Ishikawa (cell line): ENCODE data around the gene BTBD16.

Experiments used
- CEBPB ChIP-seq: IDR thresholded peaks from 2 replicates; pipeline ENCODE4 v1.6.1; 2012
- CREB1 ChIP-seq: IDR thresholded peaks from 2 replicates; pipeline ENCODE4 v1.6.1; 2012; ENCODE audit warnings: low read depth
- EGR1 ChIP-seq: IDR thresholded peaks from 2 replicates; pipeline ENCODE4 v1.6.1; 2012
- EP300 ChIP-seq: IDR thresholded peaks from 2 replicates; pipeline ENCODE4 v1.6.1; 2012; ENCODE audit warnings: borderline replicate concordance
- FOXM1 ChIP-seq: IDR thresholded peaks from 2 replicates; pipeline ENCODE4 v1.6.1; 2012; ENCODE audit warnings: low read depth, borderline replicate concordance
- NFIC ChIP-seq: IDR thresholded peaks from 2 replicates; pipeline ENCODE4 v1.6.1; 2012
- RAD21 ChIP-seq: IDR thresholded peaks from 2 replicates; pipeline ENCODE4 v1.6.1; 2012; ENCODE audit warnings: low read depth
- TAF1 ChIP-seq: IDR thresholded peaks from 2 replicates; pipeline ENCODE4 v1.6.1; 2012; ENCODE audit warnings: low read depth, mild to moderate bottlenecking
- TCF12 ChIP-seq: IDR thresholded peaks from 2 replicates; pipeline ENCODE4 v1.6.1; 2012; ENCODE audit warnings: low read depth
- TEAD4 ChIP-seq: IDR thresholded peaks from 2 replicates; pipeline ENCODE4 v1.6.1; 2012
- YY1 ChIP-seq: IDR thresholded peaks from 2 replicates; pipeline ENCODE4 v1.6.1; 2012; ENCODE audit warnings: low read depth
- ZBTB7A ChIP-seq: IDR thresholded peaks from 2 replicates; pipeline ENCODE4 v1.6.1; 2012; ENCODE audit warnings: low read depth
- TF ChIP-seq, protein P1 (sequence below): IDR thresholded peaks from 2 replicates; pipeline ENCODE4 v1.6.1; 2012; ENCODE audit warnings: low read depth, mild to moderate bottlenecking
- TF ChIP-seq, protein P2 (sequence below): IDR thresholded peaks from 2 replicates; pipeline ENCODE4 v1.6.1; 2012
- TF ChIP-seq, protein P3 (sequence below): IDR thresholded peaks from 2 replicates; pipeline ENCODE4 v1.6.1; 2012

The BTBD16 gene

DNA sequence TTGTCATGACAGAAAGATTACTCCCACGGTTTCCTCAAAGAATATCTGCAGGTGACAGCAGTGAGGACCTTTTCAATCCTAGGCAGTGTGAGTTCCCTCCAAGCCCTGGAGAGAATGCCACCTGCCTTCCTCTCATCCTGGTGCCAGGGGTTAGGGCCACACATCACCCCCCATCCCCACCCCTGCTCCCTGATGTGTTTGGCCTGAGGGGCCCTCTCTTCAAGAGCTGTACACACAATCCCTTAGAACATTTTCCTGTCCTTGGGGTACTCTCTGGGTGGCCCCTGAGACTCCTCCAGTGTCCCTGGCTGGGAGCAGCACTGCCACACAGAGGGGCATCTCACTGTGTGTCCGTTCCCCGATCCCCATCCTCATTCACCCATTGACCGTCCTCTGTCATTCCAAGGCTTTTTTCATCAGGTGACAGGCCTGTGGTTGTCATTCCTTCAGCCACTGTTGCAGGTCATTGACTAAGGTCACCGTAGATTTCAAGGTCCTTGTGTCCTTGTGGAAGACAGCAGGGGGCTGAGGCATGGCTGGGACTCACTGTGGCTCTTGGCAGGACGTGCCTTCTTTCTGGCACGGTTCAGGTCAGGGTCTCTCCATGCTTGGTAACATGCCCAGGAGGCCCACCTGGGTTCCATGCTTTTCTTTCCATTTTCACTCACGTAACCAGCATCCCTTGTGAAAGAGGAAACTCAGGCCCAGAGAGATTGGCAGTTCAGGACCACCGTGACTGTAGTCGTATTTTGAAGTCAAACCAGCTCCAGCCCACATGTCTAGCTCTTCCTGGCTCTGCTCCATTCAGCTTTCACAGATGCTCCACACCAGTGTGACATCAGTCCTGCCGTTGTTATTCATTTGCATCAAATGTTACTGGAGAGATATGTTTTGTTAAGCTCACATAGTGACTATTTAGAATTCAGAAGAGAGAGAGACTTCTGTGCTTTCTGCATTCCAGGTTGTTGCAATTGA, 26.8 kb upstream of the BTBD16 start:
- TF ChIP-seq TCF12 = no peak
- TF ChIP-seq CREB1 = no peak
- TF ChIP-seq EP300 = no peak
- TF ChIP-seq ZBTB7A = no peak
- no peak for TF ChIP-seq NFIC
- TF ChIP-seq YY1 = no peak

DNA sequence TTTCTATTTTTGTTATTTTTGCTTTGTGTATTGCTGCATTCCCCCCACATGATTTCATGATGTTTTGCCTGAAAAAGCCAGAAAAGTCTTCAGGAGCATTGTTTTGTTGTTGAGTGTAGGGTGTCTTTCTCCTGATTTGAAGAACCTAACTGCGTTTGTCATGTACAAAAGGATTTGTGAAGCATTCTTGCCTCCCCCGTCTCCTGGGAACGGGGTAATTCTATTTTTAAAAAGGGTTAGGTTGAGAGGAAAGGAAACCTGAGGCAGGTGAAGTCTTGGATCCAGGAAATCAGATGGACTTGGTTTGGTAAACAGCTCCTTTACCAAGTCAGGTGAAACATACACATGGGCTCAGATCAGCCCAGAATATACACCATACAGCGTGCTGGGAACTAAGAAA, 26.0 kb upstream of the BTBD16 start:
- TF ChIP-seq YY1 (no peak), ZBTB7A (no peak), NFIC (no peak), TAF1 (no peak), FOXM1 (no peak), EP300 (no peak), CEBPB (no peak), EGR1 (no peak), TEAD4 (no peak), CREB1 (no peak), RAD21 (no peak)
- TF ChIP-seq, protein P1, sequence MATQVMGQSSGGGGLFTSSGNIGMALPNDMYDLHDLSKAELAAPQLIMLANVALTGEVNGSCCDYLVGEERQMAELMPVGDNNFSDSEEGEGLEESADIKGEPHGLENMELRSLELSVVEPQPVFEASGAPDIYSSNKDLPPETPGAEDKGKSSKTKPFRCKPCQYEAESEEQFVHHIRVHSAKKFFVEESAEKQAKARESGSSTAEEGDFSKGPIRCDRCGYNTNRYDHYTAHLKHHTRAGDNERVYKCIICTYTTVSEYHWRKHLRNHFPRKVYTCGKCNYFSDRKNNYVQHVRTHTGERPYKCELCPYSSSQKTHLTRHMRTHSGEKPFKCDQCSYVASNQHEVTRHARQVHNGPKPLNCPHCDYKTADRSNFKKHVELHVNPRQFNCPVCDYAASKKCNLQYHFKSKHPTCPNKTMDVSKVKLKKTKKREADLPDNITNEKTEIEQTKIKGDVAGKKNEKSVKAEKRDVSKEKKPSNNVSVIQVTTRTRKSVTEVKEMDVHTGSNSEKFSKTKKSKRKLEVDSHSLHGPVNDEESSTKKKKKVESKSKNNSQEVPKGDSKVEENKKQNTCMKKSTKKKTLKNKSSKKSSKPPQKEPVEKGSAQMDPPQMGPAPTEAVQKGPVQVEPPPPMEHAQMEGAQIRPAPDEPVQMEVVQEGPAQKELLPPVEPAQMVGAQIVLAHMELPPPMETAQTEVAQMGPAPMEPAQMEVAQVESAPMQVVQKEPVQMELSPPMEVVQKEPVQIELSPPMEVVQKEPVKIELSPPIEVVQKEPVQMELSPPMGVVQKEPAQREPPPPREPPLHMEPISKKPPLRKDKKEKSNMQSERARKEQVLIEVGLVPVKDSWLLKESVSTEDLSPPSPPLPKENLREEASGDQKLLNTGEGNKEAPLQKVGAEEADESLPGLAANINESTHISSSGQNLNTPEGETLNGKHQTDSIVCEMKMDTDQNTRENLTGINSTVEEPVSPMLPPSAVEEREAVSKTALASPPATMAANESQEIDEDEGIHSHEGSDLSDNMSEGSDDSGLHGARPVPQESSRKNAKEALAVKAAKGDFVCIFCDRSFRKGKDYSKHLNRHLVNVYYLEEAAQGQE = no peak
- TF ChIP-seq, protein P2, sequence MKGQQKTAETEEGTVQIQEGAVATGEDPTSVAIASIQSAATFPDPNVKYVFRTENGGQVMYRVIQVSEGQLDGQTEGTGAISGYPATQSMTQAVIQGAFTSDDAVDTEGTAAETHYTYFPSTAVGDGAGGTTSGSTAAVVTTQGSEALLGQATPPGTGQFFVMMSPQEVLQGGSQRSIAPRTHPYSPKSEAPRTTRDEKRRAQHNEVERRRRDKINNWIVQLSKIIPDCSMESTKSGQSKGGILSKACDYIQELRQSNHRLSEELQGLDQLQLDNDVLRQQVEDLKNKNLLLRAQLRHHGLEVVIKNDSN = no peak
- TF ChIP-seq, protein P3, sequence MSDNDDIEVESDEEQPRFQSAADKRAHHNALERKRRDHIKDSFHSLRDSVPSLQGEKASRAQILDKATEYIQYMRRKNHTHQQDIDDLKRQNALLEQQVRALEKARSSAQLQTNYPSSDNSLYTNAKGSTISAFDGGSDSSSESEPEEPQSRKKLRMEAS = no peak

DNA sequence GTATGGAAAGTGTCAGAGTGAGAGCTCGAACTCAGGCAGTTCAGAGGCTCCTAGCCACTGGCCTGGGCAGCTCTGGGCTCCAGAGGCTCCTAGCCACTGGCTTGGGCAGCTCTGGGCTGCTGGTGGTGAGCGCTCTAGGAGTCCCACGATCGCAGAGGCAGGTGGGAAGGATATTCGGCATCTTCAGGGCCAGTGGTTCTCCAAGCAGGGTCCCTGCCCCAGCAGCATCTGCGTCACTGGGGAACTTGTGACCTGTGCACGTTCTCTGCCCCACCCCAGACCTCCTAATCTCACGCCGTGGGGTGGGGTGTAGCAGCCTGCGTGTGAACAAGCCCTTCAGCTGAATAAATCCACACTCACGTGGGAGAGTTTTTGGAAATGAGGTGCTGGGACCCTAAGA, 25.2 kb upstream of the BTBD16 start:
- TF ChIP-seq RAD21 (no peak), YY1 (no peak), CREB1 (no peak), NFIC (no peak), EGR1 (no peak), TCF12 (no peak), CEBPB (no peak), TEAD4 (no peak), FOXM1 (no peak), EP300 (no peak), ZBTB7A (no peak), TAF1 (no peak)
- TF ChIP-seq, protein P1 = no peak
- TF ChIP-seq, protein P2 = no peak
- TF ChIP-seq, protein P3 = no peak

DNA sequence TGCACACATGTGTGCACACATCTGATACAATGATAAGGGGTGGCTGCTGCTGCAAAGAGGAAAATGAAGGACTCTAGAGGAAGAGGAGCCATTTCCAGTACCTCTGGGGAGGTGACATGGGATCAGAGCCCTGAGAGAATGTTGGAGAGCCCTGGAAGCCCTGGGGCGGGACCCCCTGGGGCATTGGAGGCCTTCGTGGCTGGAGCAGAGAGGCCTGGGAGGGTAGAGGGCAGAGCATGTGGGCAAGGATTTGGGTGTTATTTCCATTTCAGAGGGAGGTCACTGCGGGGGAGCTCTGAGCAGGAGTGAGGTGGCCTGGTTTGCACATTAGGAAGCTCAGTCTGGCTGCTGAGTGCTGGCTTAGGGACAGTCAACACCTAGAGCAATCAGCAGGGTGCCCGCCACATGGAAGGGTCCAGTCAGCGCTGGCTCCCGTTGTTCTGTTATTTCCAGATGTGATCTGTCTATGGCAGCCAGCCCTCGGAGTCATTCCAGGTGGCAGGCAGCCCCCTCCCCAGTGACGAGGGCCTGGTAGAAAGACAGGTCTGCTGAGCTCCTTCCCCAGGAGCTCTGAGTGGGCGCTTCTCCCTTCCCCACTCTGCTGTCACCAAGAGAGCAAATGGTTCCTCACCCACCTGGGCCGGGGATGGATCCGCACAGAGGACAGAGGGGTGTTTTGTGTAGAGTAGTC, 24.1 kb upstream of the BTBD16 start:
- no peak for TF ChIP-seq RAD21
- no peak for TF ChIP-seq TAF1
- no peak for TF ChIP-seq NFIC
- TF ChIP-seq YY1 = no peak
- no peak for TF ChIP-seq TEAD4
- TF ChIP-seq, protein P2 = no peak
- TF ChIP-seq, protein P3 = no peak
- no peak for TF ChIP-seq CREB1
- no peak for TF ChIP-seq ZBTB7A
- TF ChIP-seq TCF12 = no peak
- TF ChIP-seq EGR1 = no peak
- TF ChIP-seq CEBPB = no peak
- TF ChIP-seq FOXM1 = no peak
- TF ChIP-seq, protein P1 = no peak
- TF ChIP-seq EP300 = no peak
